Peyer's patch (tissue), 4 donors: ENCODE measurements around the gene F2. TPM values are rescaled to one million over a fixed set of nuclear protein-coding genes. Genes with fewer than 3 reads are reported as not detected.

Source experiments
- DNase-seq, 3 donors: peaks; one replicate each; pipeline ENCODE4 v3.0.0-alpha.2; 2017 to 2019
- H3K27ac ChIP-seq, 4 donors: fragments of 200-600 bp; sonication (generic); one replicate each; pipeline ENCODE4 v1.5.1; 2016 to 2019
- H3K27me3 ChIP-seq, 2 donors: fragments of 200-600 bp; sonication (generic); one replicate each; pipeline ENCODE4 v1.5.1; 2019
- H3K36me3 ChIP-seq, 3 donors: fragments of 200-600 bp; sonication (generic); one replicate each; pipeline ENCODE4 v1.5.1; 2016 to 2019
- H3K4me1 ChIP-seq, 4 donors: fragments of 200-600 bp; sonication (generic); one replicate each; pipeline ENCODE4 v1.5.1; 2016 to 2019
- H3K4me3 ChIP-seq, 4 donors: fragments of 200-600 bp; sonication (generic); 1 replicate in 3 of 4; 2 replicates in 1 of 4; pipeline ENCODE4 v1.5.1; 2016 to 2019; ENCODE audit warnings: mild to moderate bottlenecking in 1 of 4
- H3K9me3 ChIP-seq, 4 donors: fragments of 200-600 bp; sonication (generic); one replicate each; pipeline ENCODE4 v1.5.1; 2016 to 2019; ENCODE audit warnings: mild to moderate bottlenecking in 1 of 4
- CTCF ChIP-seq, 6 experiments: fragments of 450-650 bp in 4 of 6; fragments of 200-600 bp in 2 of 6; sonication (generic) in 1 of 6; IDR thresholded peaks; one replicate each; pipeline ENCODE4 v1.5.1; 2017 to 2019; ENCODE audit warnings: antibody characterized with exemption in 6 of 6, mild to moderate bottlenecking in 3 of 6, moderate library complexity in 1 of 6
- POLR2A ChIP-seq, 2 donors: fragments of 450-650 bp; IDR thresholded peaks; one replicate each; pipeline ENCODE4 v1.5.1; 2017; ENCODE audit warnings: antibody characterized with exemption in 2 of 2, mild to moderate bottlenecking in 2 of 2, moderate library complexity in 2 of 2
- total RNA-seq, 4 donors: library from RNA; depleted of rRNA; stranded (reverse); fragments of >200 nt; gene quantifications; one replicate each; pipeline ENCODE4 v1.1.0, GENCODE V29; 2016

F2 gene
- total RNA-seq, 4 donors from 2014 or later: 0.53 TPM; not detected in 3

GRCh38 chr11:46693597-46694012, 25.4 kb upstream of the F2 start:
- H3K27me3 ChIP-seq: no peaks in the 10 kb centered on the region
- no peak overlapping the region for H3K27ac ChIP-seq
- no peak overlapping the region for H3K4me3 ChIP-seq
- peaks cover 0 to 24% (median 1%) of the 10 kb centered on the region in 4 donors for H3K4me1 ChIP-seq
- H3K36me3 ChIP-seq: peaks cover 0 to 74% (median 0%) of the 10 kb centered on the region in 3 donors
- no peak for DNase-seq
- H3K9me3 ChIP-seq: no peaks in the 10 kb centered on the region
- TF ChIP-seq POLR2A (IDR thresholded peaks at IDR 0.05) (no peak), CTCF (IDR thresholded peaks at IDR 0.05) (no peak)

DNA sequence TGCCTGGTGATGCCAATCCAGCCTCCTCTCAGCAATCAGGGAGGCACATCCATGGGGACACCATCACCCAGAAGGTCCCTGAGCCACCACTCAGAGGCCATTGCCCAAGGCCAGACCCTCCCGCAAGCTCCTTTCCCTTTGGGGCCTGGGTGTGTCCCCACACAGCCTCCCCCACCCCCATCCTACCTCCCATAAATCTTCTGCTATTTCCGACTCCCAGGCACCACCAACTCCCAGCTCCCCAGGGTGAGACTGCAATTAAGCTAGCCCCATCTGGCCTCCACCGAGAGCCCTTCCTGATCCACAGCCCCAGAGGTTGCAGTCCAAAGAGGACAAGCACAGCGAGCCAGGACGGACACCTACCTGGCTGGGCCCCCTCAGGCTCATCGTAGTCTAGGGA, 24.9 kb upstream of the F2 start:
- H3K27me3 ChIP-seq: no peaks in the 10 kb centered on the region
- H3K9me3 ChIP-seq: no peaks in the 10 kb centered on the region
- no peak overlapping the region for H3K4me3 ChIP-seq
- no peak for DNase-seq
- peaks cover 0 to 28% (median 1%) of the 10 kb centered on the region in 4 donors for H3K4me1 ChIP-seq
- no peak overlapping the region for H3K27ac ChIP-seq
- peaks cover 0 to 69% (median 0%) of the 10 kb centered on the region in 3 donors for H3K36me3 ChIP-seq
- TF ChIP-seq POLR2A (IDR thresholded peaks at IDR 0.05) (no peak), CTCF (IDR thresholded peaks at IDR 0.05) (no peak)

DNA sequence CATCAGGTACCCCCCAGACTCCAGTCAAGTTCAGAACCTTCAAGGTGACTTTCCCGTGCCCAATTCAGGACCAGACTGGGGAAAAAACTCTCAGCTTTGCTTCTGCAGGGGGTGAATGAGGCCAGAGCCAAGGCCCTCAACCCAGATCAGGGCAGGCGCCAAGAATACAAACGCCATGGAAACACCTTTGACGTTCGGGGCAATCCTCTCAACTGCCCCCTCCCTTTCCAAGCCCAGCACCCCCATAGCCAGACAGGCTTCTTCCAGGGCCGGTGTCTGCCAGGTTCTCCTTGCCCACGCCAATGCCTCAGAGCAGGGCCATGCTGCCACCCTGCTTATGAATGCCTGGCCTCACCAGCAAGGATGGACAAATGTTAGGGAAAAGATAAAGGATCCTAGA, 24.4 kb upstream of the F2 start:
- TF ChIP-seq POLR2A (IDR thresholded peaks at IDR 0.05) (no peak), CTCF (IDR thresholded peaks at IDR 0.05) (no peak)
- no peak overlapping the region for H3K27ac ChIP-seq
- no peak overlapping the region for H3K4me3 ChIP-seq
- H3K9me3 ChIP-seq: no peaks in the 10 kb centered on the region
- H3K36me3 ChIP-seq: peaks cover 0 to 64% (median 0%) of the 10 kb centered on the region in 3 donors
- DNase-seq: no peak
- H3K27me3 ChIP-seq: no peaks in the 10 kb centered on the region
- peaks cover 0 to 34% (median 1%) of the 10 kb centered on the region in 4 donors for H3K4me1 ChIP-seq

DNA sequence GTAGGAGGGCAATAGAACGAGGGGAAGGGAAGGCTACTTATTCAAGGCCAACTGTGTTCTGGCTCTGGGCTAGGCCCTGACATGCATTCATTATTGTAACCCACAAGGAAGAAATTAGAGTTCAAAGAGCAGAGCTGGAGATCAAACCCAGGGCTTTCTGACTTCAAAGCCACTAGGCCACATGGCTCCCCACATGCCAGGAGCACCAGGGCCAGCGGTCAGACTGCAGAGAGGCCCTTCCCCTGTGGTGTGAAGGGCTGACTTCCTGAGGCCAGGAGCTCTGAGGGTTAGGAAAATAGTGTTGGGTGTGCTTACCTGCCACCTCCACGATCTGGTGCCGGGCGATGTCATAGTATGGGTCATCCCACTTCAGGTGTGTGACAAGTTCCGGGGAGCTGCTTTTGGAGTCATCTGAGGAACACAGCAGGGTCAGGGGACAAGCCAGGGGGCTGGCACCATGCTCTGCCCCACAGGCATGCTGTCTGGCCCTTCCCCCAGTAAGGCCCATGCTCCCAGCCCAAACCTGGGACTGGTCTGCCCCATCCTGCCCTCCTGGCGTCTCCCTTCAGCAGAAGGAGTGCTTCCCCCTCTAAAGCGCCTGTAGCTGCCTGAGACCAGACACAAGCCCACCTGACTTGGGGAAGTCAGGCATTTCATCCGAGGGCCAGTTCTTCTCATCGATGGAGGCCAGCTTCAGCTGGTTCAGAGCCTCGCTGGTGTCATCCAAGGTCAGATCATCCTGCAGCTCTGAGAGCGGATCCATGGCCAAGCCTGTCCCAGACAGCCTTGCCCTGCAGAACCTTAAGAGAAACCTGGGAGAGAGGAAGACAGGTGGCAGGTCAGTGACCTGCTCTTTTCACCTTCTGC, 23.4 kb upstream of the F2 start:
- H3K4me1 ChIP-seq: peaks cover 0 to 34% (median 1%) of the 10 kb centered on the region in 4 donors
- no peak for DNase-seq
- TF ChIP-seq POLR2A (IDR thresholded peaks at IDR 0.05) (no peak), CTCF (IDR thresholded peaks at IDR 0.05) (no peak)
- H3K4me3 ChIP-seq: no peak overlapping the region
- H3K27ac ChIP-seq: no peak overlapping the region
- no peaks in the 10 kb centered on the region for H3K9me3 ChIP-seq
- no peaks in the 10 kb centered on the region for H3K27me3 ChIP-seq
- H3K36me3 ChIP-seq: peaks cover 0 to 56% (median 0%) of the 10 kb centered on the region in 3 donors

GRCh38 chr11:46696212-46696558, 22.8 kb upstream of the F2 start:
- H3K36me3 ChIP-seq: peaks cover 0 to 50% (median 0%) of the 10 kb centered on the region in 3 donors
- peak in 1 of 3 donors; percentile 47 for DNase-seq
- no peak overlapping the region for H3K4me3 ChIP-seq
- TF ChIP-seq POLR2A (IDR thresholded peaks at IDR 0.05): no peak
- no peak for TF ChIP-seq CTCF (IDR thresholded peaks at IDR 0.05)
- H3K9me3 ChIP-seq: no peaks in the 10 kb centered on the region
- H3K27ac ChIP-seq: peak overlapping the region in 1 of 4 donors; percentile 27
- peaks cover 0 to 34% (median 1%) of the 10 kb centered on the region in 4 donors for H3K4me1 ChIP-seq
- H3K27me3 ChIP-seq: no peaks in the 10 kb centered on the region
